Measurements from ENCODE around the gene SPATA12. TPM values are rescaled to one million over a fixed set of nuclear protein-coding genes. Genes with fewer than 3 reads are reported as not detected.

The SPATA12 gene
- total and polyA plus RNA-seq, 2 experiments from 2014 or later: 0.10 to 0.65 TPM

DNA sequence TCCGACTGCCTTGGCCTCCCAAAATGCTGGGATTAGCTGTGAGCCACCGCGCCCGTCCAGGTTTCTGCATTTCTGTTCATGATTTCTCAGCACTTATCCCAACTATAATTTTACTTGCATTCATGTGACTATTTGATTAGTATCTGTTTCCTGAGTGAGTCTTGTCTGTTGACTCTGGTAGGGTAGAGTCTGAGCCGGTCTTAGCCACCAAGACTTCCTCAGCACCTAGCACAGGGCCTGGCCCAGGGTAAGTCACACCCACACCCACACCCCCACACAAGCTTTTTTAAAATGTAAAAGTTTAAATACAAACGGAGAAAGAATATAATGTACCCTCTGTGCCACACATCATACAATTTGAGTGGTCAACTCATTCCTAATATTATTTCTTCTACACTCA, 3.1 kb upstream of the SPATA12 start:
- no peaks in the 10 kb centered on the region for H3K9me2 ChIP-seq (ENCODE audit: insufficient read depth)
- TF ChIP-seq ZNF114 (CRISPR knock-in tag; IDR thresholded peaks at IDR 0.05) (no peak), JUNB (IDR thresholded peaks at IDR 0.05; ENCODE audit: unreplicated experiment) (no peak), ZNF331 (CRISPR knock-in tag; IDR thresholded peaks at IDR 0.05; ENCODE audit: low read depth) (no peak), NANOG (IDR thresholded peaks at IDR 0.05; ENCODE audit: borderline replicate concordance) (no peak), STAT1 (IDR thresholded peaks at IDR 0.05; ENCODE audit: unreplicated experiment) (no peak), EZH2 (IDR thresholded peaks at IDR 0.05; ENCODE audit: low read depth, unreplicated experiment) (no peak), EZH2phosphoT487 (IDR thresholded peaks at IDR 0.05; ENCODE audit: unreplicated experiment) (no peak), CREB1 (CRISPR knock-in tag; IDR thresholded peaks at IDR 0.05; ENCODE audit: low read depth) (no peak), POLR2AphosphoS5 (IDR thresholded peaks at IDR 0.05; ENCODE audit: low read depth) (no peak)
- TF ChIP-seq, protein P1, sequence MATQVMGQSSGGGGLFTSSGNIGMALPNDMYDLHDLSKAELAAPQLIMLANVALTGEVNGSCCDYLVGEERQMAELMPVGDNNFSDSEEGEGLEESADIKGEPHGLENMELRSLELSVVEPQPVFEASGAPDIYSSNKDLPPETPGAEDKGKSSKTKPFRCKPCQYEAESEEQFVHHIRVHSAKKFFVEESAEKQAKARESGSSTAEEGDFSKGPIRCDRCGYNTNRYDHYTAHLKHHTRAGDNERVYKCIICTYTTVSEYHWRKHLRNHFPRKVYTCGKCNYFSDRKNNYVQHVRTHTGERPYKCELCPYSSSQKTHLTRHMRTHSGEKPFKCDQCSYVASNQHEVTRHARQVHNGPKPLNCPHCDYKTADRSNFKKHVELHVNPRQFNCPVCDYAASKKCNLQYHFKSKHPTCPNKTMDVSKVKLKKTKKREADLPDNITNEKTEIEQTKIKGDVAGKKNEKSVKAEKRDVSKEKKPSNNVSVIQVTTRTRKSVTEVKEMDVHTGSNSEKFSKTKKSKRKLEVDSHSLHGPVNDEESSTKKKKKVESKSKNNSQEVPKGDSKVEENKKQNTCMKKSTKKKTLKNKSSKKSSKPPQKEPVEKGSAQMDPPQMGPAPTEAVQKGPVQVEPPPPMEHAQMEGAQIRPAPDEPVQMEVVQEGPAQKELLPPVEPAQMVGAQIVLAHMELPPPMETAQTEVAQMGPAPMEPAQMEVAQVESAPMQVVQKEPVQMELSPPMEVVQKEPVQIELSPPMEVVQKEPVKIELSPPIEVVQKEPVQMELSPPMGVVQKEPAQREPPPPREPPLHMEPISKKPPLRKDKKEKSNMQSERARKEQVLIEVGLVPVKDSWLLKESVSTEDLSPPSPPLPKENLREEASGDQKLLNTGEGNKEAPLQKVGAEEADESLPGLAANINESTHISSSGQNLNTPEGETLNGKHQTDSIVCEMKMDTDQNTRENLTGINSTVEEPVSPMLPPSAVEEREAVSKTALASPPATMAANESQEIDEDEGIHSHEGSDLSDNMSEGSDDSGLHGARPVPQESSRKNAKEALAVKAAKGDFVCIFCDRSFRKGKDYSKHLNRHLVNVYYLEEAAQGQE (IDR thresholded peaks at IDR 0.05; ENCODE audit: unreplicated experiment): no peak
- TF ChIP-seq, protein P2, sequence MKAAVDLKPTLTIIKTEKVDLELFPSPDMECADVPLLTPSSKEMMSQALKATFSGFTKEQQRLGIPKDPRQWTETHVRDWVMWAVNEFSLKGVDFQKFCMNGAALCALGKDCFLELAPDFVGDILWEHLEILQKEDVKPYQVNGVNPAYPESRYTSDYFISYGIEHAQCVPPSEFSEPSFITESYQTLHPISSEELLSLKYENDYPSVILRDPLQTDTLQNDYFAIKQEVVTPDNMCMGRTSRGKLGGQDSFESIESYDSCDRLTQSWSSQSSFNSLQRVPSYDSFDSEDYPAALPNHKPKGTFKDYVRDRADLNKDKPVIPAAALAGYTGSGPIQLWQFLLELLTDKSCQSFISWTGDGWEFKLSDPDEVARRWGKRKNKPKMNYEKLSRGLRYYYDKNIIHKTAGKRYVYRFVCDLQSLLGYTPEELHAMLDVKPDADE (IDR thresholded peaks at IDR 0.05): no peak
- TF ChIP-seq, protein P3, sequence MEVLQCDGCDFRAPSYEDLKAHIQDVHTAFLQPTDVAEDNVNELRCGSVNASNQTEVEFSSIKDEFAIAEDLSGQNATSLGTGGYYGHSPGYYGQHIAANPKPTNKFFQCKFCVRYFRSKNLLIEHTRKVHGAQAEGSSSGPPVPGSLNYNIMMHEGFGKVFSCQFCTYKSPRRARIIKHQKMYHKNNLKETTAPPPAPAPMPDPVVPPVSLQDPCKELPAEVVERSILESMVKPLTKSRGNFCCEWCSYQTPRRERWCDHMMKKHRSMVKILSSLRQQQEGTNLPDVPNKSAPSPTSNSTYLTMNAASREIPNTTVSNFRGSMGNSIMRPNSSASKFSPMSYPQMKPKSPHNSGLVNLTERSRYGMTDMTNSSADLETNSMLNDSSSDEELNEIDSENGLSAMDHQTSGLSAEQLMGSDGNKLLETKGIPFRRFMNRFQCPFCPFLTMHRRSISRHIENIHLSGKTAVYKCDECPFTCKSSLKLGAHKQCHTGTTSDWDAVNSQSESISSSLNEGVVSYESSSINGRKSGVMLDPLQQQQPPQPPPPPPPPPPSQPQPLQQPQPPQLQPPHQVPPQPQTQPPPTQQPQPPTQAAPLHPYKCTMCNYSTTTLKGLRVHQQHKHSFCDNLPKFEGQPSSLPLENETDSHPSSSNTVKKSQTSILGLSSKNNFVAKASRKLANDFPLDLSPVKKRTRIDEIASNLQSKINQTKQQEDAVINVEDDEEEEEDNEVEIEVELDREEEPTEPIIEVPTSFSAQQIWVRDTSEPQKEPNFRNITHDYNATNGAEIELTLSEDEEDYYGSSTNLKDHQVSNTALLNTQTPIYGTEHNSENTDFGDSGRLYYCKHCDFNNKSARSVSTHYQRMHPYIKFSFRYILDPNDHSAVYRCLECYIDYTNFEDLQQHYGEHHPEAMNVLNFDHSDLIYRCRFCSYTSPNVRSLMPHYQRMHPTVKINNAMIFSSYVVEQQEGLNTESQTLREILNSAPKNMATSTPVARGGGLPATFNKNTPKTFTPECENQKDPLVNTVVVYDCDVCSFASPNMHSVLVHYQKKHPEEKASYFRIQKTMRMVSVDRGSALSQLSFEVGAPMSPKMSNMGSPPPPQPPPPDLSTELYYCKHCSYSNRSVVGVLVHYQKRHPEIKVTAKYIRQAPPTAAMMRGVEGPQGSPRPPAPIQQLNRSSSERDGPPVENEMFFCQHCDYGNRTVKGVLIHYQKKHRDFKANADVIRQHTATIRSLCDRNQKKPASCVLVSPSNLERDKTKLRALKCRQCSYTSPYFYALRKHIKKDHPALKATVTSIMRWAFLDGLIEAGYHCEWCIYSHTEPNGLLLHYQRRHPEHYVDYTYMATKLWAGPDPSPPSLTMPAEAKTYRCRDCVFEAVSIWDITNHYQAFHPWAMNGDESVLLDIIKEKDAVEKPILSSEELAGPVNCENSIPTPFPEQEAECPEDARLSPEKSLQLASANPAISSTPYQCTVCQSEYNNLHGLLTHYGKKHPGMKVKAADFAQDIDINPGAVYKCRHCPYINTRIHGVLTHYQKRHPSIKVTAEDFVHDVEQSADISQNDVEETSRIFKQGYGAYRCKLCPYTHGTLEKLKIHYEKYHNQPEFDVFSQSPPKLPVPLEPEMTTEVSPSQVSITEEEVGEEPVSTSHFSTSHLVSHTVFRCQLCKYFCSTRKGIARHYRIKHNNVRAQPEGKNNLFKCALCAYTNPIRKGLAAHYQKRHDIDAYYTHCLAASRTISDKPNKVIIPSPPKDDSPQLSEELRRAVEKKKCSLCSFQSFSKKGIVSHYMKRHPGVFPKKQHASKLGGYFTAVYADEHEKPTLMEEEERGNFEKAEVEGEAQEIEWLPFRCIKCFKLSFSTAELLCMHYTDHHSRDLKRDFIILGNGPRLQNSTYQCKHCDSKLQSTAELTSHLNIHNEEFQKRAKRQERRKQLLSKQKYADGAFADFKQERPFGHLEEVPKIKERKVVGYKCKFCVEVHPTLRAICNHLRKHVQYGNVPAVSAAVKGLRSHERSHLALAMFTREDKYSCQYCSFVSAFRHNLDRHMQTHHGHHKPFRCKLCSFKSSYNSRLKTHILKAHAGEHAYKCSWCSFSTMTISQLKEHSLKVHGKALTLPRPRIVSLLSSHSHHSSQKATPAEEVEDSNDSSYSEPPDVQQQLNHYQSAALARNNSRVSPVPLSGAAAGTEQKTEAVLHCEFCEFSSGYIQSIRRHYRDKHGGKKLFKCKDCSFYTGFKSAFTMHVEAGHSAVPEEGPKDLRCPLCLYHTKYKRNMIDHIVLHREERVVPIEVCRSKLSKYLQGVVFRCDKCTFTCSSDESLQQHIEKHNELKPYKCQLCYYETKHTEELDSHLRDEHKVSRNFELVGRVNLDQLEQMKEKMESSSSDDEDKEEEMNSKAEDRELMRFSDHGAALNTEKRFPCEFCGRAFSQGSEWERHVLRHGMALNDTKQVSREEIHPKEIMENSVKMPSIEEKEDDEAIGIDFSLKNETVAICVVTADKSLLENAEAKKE (CRISPR knock-in tag; IDR thresholded peaks at IDR 0.05): no peak
- TF ChIP-seq, protein P4, sequence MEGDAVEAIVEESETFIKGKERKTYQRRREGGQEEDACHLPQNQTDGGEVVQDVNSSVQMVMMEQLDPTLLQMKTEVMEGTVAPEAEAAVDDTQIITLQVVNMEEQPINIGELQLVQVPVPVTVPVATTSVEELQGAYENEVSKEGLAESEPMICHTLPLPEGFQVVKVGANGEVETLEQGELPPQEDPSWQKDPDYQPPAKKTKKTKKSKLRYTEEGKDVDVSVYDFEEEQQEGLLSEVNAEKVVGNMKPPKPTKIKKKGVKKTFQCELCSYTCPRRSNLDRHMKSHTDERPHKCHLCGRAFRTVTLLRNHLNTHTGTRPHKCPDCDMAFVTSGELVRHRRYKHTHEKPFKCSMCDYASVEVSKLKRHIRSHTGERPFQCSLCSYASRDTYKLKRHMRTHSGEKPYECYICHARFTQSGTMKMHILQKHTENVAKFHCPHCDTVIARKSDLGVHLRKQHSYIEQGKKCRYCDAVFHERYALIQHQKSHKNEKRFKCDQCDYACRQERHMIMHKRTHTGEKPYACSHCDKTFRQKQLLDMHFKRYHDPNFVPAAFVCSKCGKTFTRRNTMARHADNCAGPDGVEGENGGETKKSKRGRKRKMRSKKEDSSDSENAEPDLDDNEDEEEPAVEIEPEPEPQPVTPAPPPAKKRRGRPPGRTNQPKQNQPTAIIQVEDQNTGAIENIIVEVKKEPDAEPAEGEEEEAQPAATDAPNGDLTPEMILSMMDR (conservative IDR thresholded peaks at IDR 0.05; ENCODE audit: low read depth in 2 of 2): no peak
- H3K27me3 ChIP-seq (ENCODE audit: insufficient read depth): no peaks in the 10 kb centered on the region
- no peak for ATAC-seq
- H3K4me2 ChIP-seq: no peak overlapping the region
- no peak overlapping the region; the same call in 1 of the 2 replicates for H3K27ac ChIP-seq (ENCODE audit: low read depth)
- peaks cover 3% of the 10 kb centered on the region for H3K27me3 Mint-ChIP-seq (ENCODE audit: insufficient read depth, low read depth, poor library complexity)
- no peak overlapping the region for H3K4me3 ChIP-seq
- H3K9me3 Mint-ChIP-seq: no peaks in the 10 kb centered on the region
- H2AFZ ChIP-seq: no peak overlapping the region
- no peaks in the 10 kb centered on the region for H3K36me3 Mint-ChIP-seq (ENCODE audit: low read depth)
- no peak for DNase-seq (ENCODE audit: low spot score)
- no peaks in the 10 kb centered on the region for H3F3A ChIP-seq (replicated peaks; ENCODE audit: low read depth)
- peaks cover 16% of the 10 kb centered on the region for H3K4me1 ChIP-seq (ENCODE audit: insufficient read depth)
- peaks cover 15% of the 10 kb centered on the region for H3K4me1 Mint-ChIP-seq
- H3K4me3 Mint-ChIP-seq: no peak overlapping the region
- H4K20me1 ChIP-seq (replicated peaks; ENCODE audit: insufficient read depth): no peaks in the 10 kb centered on the region
- no peak overlapping the region; the same call in 1 of the 2 replicates for H3K27ac Mint-ChIP-seq
- H3K36me3 ChIP-seq (ENCODE audit: insufficient read depth): no peaks in the 10 kb centered on the region
- H3K79me2 ChIP-seq (replicated peaks; ENCODE audit: insufficient read depth): no peaks in the 10 kb centered on the region

Data from GM23338 (cell line).